ENCODE measurements around the gene ZNF516. TPM values are rescaled to one million over a fixed set of nuclear protein-coding genes. Genes with fewer than 3 reads are reported as not detected.

Gene ZNF516
- polyA plus RNA-seq, 3 donors: 5.0 to 41.9 (median 8.6) TPM

GRCh38 chr18:76468345-76469304, 26.4 kb downstream of the ZNF516 start:
- H2AFZ ChIP-seq (ENCODE audit: insufficient read depth, low read depth, low read length, poor library complexity, severe bottlenecking): no peak overlapping the region
- peak overlapping the region in 1 of 3 experiments; percentile 75 for H3K4me3 ChIP-seq (replicated peaks in 1 of 3; ENCODE audit: low read depth in 2 of 3, low read length in 3 of 3)
- Mint-ChIP-seq H3K36me3 (peaks cover 13 to 23% of the 10 kb centered on the region in 2 donors), H3K4me3 (peak overlapping the region; percentile 75 to 90), H3K27ac (peak overlapping the region; percentile 88 to 98 (median 97)), H3K9me3 (no peaks in the 10 kb centered on the region), H3K4me1 (peaks cover 88% of the 10 kb centered on the region), H3K27me3 (ENCODE audit: low read depth in 3 of 3) (peaks cover 0 to 2% (median 0%) of the 10 kb centered on the region in 3 donors)
- peak overlapping the region; percentile 56 for H3K9ac ChIP-seq (ENCODE audit: insufficient read depth, low read length, poor library complexity, severe bottlenecking)
- no peaks in the 10 kb centered on the region for H3K9me3 ChIP-seq (replicated peaks in 1 of 2; ENCODE audit: control insufficient read depth in 1 of 2, insufficient read depth in 1 of 2, low read length in 2 of 2)
- H3K27me3 ChIP-seq (ENCODE audit: control insufficient read depth in 2 of 2, insufficient read depth in 2 of 2, low read length in 2 of 2): no peaks in the 10 kb centered on the region
- H3K27ac ChIP-seq (ENCODE audit: low read depth in 1 of 2, low read length in 2 of 2): peak overlapping the region; percentile 82 to 88
- 63% methylated on average over 4 of the region's 16 CpGs for WGBS (ENCODE audit: insufficient coverage)
- TF ChIP-seq, protein P1, sequence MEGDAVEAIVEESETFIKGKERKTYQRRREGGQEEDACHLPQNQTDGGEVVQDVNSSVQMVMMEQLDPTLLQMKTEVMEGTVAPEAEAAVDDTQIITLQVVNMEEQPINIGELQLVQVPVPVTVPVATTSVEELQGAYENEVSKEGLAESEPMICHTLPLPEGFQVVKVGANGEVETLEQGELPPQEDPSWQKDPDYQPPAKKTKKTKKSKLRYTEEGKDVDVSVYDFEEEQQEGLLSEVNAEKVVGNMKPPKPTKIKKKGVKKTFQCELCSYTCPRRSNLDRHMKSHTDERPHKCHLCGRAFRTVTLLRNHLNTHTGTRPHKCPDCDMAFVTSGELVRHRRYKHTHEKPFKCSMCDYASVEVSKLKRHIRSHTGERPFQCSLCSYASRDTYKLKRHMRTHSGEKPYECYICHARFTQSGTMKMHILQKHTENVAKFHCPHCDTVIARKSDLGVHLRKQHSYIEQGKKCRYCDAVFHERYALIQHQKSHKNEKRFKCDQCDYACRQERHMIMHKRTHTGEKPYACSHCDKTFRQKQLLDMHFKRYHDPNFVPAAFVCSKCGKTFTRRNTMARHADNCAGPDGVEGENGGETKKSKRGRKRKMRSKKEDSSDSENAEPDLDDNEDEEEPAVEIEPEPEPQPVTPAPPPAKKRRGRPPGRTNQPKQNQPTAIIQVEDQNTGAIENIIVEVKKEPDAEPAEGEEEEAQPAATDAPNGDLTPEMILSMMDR (IDR thresholded peaks at IDR 0.05): no peak
- intact Hi-C loops (cut with micrococcal nuclease): no loop called here
- H3K79me2 ChIP-seq (ENCODE audit: insufficient read depth, low read length): peaks cover 100% of the 10 kb centered on the region
- H4K20me1 ChIP-seq (ENCODE audit: insufficient read depth, low read length): peaks cover 94% of the 10 kb centered on the region
- DNase-seq: peak; percentile 52 to 66 (median 55)
- peaks cover 86 to 89% of the 10 kb centered on the region in 2 donors for H3K4me1 ChIP-seq (ENCODE audit: control insufficient read depth in 1 of 2, insufficient read depth in 2 of 2, low read length in 2 of 2)
- H3K36me3 ChIP-seq (replicated peaks in 1 of 2; ENCODE audit: control insufficient read depth in 1 of 2, insufficient read depth in 2 of 2, low read length in 2 of 2): peaks cover 0 to 7% of the 10 kb centered on the region in 2 donors
- H3K4me2 ChIP-seq (replicated peaks; ENCODE audit: extremely low read depth, low read length, poor library complexity, severe bottlenecking): peak overlapping the region; percentile 93

GRCh38 chr18:76467371-76468190, 27.5 kb downstream of the ZNF516 start:
- Histone ChIP-seq H3K9ac (ENCODE audit: insufficient read depth, low read length, poor library complexity, severe bottlenecking) (peak overlapping the region; percentile 56), H3K27me3 (ENCODE audit: control insufficient read depth in 2 of 2, insufficient read depth in 2 of 2, low read length in 2 of 2) (no peaks in the 10 kb centered on the region), H3K4me1 (ENCODE audit: control insufficient read depth in 1 of 2, insufficient read depth in 2 of 2, low read length in 2 of 2) (peaks cover 82 to 85% of the 10 kb centered on the region in 2 donors), H3K27ac (ENCODE audit: low read depth in 1 of 2, low read length in 2 of 2) (peak overlapping the region; percentile 82 to 88), H2AFZ (ENCODE audit: insufficient read depth, low read depth, low read length, poor library complexity, severe bottlenecking) (no peak overlapping the region), H3K79me2 (ENCODE audit: insufficient read depth, low read length) (peaks cover 100% of the 10 kb centered on the region), H3K4me3 (replicated peaks in 1 of 3; ENCODE audit: low read depth in 2 of 3, low read length in 3 of 3) (peak overlapping the region; percentile 9 to 75 (median 17)), H4K20me1 (ENCODE audit: insufficient read depth, low read length) (peaks cover 94% of the 10 kb centered on the region), H3K9me3 (replicated peaks in 1 of 2; ENCODE audit: control insufficient read depth in 1 of 2, insufficient read depth in 1 of 2, low read length in 2 of 2) (no peaks in the 10 kb centered on the region), H3K4me2 (replicated peaks; ENCODE audit: extremely low read depth, low read length, poor library complexity, severe bottlenecking) (peak overlapping the region; percentile 93), H3K36me3 (replicated peaks in 1 of 2; ENCODE audit: control insufficient read depth in 1 of 2, insufficient read depth in 2 of 2, low read length in 2 of 2) (peaks cover 6 to 17% of the 10 kb centered on the region in 2 donors)
- intact Hi-C loops (cut with micrococcal nuclease): no loop called here
- Mint-ChIP-seq H3K4me1 (peaks cover 88% of the 10 kb centered on the region), H3K9me3 (no peaks in the 10 kb centered on the region), H3K4me3 (peak overlapping the region; percentile 75 to 90), H3K27me3 (ENCODE audit: low read depth in 3 of 3) (peaks cover 0 to 2% (median 0%) of the 10 kb centered on the region in 3 donors), H3K27ac (peak overlapping the region; percentile 88 to 98 (median 97)), H3K36me3 (peaks cover 19 to 34% of the 10 kb centered on the region in 2 donors)
- DNase-seq: peak; percentile 46 to 78 (median 75)
- TF ChIP-seq, protein P1 (IDR thresholded peaks at IDR 0.05): no peak
- WGBS (ENCODE audit: insufficient coverage): 0% methylated on average over 12 of the region's 19 CpGs
